Pancreas (tissue), 10 donors: ENCODE results near the gene SGPP1. TPM values are rescaled to one million over a fixed set of nuclear protein-coding genes. Genes with fewer than 3 reads are reported as not detected.
"Not testable (repeated sequence)": the region's sequence is repeated elsewhere in the genome, so short reads cannot be mapped to it uniquely, and the experiment has no call there.

ENCODE experiments used
- ATAC-seq, 4 donors: fragments of 200-7000 bp; cut with Tn5 transposase; one replicate each; pipeline versions ENCODE4 v1.8.0 to v1.9.1; 2020; ENCODE audit warnings: mild to moderate bottlenecking in 4 of 4, moderate library complexity in 4 of 4
- DNase-seq, 6 donors: peaks; one replicate each; pipeline ENCODE4 v3.0.0-alpha.2; 2020
- FAIRE-seq: peaks from 2 replicates; lab custom pipeline; 2012; peaks lifted over from hg19 to GRCh38; lab: Jason Lieb, UNC
- H3K27ac ChIP-seq, 4 donors: fragments of 200-600 bp; sonication (generic); 1 replicate in 3 of 4; 2 replicates in 1 of 4; pipeline versions ENCODE4 v1.5.0 to v1.8.0; 2020
- H3K27me3 ChIP-seq, 4 donors: fragments of 200-600 bp; one replicate each; pipeline ENCODE4 v1.8.0; 2021
- H3K36me3 ChIP-seq, 3 donors: fragments of 200-600 bp; sonication (generic) in 1 of 3; one replicate each; pipeline versions ENCODE4 v1.5.0 to v1.8.0; 2020 to 2021
- H3K4me1 ChIP-seq, 3 donors: fragments of 200-600 bp; one replicate each; pipeline ENCODE4 v1.8.0; 2021
- H3K4me3 ChIP-seq, 4 donors: fragments of 200-600 bp; sonication (generic) in 2 of 4; one replicate each; pipeline versions ENCODE4 v1.5.0 to v1.8.0; 2020 to 2021
- H3K9me3 ChIP-seq, 4 donors: fragments of 200-600 bp; one replicate each; pipeline ENCODE4 v1.8.0; 2021
- CTCF ChIP-seq, 4 donors: fragments of 200-600 bp; sonication (generic) in 3 of 4; IDR thresholded peaks; one replicate each; pipeline versions ENCODE4 v1.5.0 to v1.8.0; 2021; ENCODE audit warnings: antibody characterized with exemption in 4 of 4
- WGBS, 2 donors: extraction: QIAGEN DNeasy Blood & Tissue Kit; methylation state at CpG; one replicate each; pipeline ENCODE4 v1.1.7; 2013; 5-methylcytosine and 5-hydroxymethylcytosine counted together
- intact Hi-C, 3 donors: fragments of 100-400 bp; cut with DNase I; formaldehyde crosslinking; loops; one replicate each; pipeline versions ENCODE4 v1.11.1 to v1.14.2; 2022
- polyA plus RNA-seq, 2 donors: library from polyadenylated mRNA; stranded (reverse); fragments of 200-250 nt; gene quantifications; one replicate each; pipeline ENCODE4 v1.2.3, GENCODE V29; 2013
- total RNA-seq, 6 donors: library from RNA; stranded (reverse); fragmentation: NEBNext Ultra II Directional in 4 of 6; extraction: Animal tissue kit (Norgen Biotek cat#: 25700) in 4 of 6; gene quantifications; one replicate each; pipeline versions ENCODE4 v1.2.1 to v1.2.4, GENCODE V29; 2021 to 2023
- donor health status: healthy with polysubstance abuse.
- donor health status: DM: no; HTN: no; CAD: no; lungs with moderate emphysema.
- donor health status: DM: no; HTN: no; CAD: no.
- donor health status: control.
- donor health status: control.
- donor health status: Bipolar disorder and iron deficiency.
- donor health status: DM: yes; HTN: yes; CAD: no.
- donor health status: DM: no; HTN: no; CAD: no.
- donor health status: DM: no; HTN: no; CAD: no.
- donor health status: DM: yes; HTN: yes; CAD: no.

The SGPP1 gene
- total and polyA plus RNA-seq, 8 donors = 5.7 to 14.3 (median 10.9) TPM

DNA sequence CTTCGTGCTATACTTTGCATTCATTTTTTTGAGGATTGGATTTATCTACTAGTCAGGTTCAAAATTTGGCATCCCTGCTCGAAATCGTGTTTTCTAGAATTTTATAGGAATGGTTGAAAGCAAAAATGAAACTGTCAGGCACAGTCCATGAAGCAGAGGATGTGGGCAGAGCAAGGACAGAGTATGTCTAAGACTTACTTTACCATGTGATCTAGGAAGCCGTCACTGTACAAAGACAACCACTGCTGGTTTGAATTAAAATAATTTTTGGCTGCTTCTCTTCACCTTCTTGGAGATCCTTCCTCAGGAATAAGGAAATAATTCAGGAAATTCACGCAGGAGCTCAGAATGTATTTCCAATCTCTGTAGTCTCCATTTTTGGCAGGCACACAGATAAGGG lies 31.6 kb upstream of the SGPP1 start:
- no peaks in the 10 kb centered on the region for H3K9me3 ChIP-seq
- H3K4me3 ChIP-seq = no peak overlapping the region
- intact Hi-C loops = no loop called here
- 53 to 59% methylated on average over 5 of the region's 5 CpGs for WGBS, 2 donors
- no peak for FAIRE-seq
- H3K36me3 ChIP-seq = no peaks in the 10 kb centered on the region
- TF ChIP-seq CTCF (IDR thresholded peaks at IDR 0.05) = no peak
- DNase-seq = no peak
- H3K4me1 ChIP-seq = no peaks in the 10 kb centered on the region
- peak in 2 of 4 donors; percentile 65 to 80 for ATAC-seq
- no peaks in the 10 kb centered on the region for H3K27me3 ChIP-seq
- peak overlapping the region in 1 of 4 donors; percentile 40 for H3K27ac ChIP-seq

GRCh38 chr14:63757211-63757610 lies 29.3 kb upstream of the SGPP1 start:
- no peaks in the 10 kb centered on the region for H3K36me3 ChIP-seq
- no peak for TF ChIP-seq CTCF (IDR thresholded peaks at IDR 0.05)
- DNase-seq (no peak), FAIRE-seq (no peak), ATAC-seq (no peak)
- no peak overlapping the region for H3K27ac ChIP-seq
- peaks cover 0 to 3% (median 0%) of the 10 kb centered on the region in 3 donors for H3K4me1 ChIP-seq
- no peak overlapping the region for H3K4me3 ChIP-seq
- H3K27me3 ChIP-seq = no peaks in the 10 kb centered on the region
- intact Hi-C loops = no loop called here
- H3K9me3 ChIP-seq = no peaks in the 10 kb centered on the region

GRCh38 chr14:63752449-63753169 lies 24.7 kb upstream of the SGPP1 start:
- Histone ChIP-seq H3K27ac (peak overlapping the region in 2 of 4 donors; percentile 17 to 27), H3K27me3 (no peaks in the 10 kb centered on the region), H3K4me3 (no peak overlapping the region), H3K4me1 (peaks cover 0 to 3% (median 0%) of the 10 kb centered on the region in 3 donors), H3K9me3 (no peaks in the 10 kb centered on the region), H3K36me3 (no peaks in the 10 kb centered on the region)
- 57 to 59% methylated on average over 6 of the region's 6 CpGs for WGBS, 2 donors
- peak in 3 of 6 donors; percentile 13 to 33 (median 25) for DNase-seq
- peak in 2 of 4 donors; percentile 56 to 58 for ATAC-seq
- FAIRE-seq = no peak
- TF ChIP-seq CTCF (IDR thresholded peaks at IDR 0.05) = no peak
- intact Hi-C loops = no loop called here

DNA sequence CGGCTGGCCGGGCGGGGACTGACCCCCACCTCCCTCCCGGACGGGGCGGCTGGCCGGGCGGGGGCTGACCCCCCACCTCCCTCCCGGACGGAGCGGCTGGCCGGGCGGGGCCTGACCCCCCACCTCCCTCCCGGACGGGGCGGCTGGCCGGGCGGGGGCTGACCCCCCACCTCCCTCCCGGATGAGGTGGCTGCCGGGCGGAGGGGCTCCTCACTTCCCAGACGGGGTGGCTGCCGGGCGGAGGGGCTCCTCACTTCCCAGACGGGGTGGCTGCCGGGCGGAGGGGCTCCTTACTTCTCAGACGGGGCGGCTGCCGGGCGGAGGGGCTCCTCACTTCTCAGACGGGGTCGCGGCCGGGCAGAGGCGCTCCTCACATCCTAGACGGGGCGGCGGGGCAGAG lies 23.2 kb upstream of the SGPP1 start:
- DNase-seq = peak in 2 of 6 donors; percentile 22 to 43
- H3K36me3 ChIP-seq, FAIRE-seq, ATAC-seq, H3K4me3 ChIP-seq, H3K27ac ChIP-seq, H3K4me1 ChIP-seq, intact Hi-C loops, H3K27me3 ChIP-seq, H3K9me3 ChIP-seq: not testable (repeated sequence)
- 90 to 93% methylated on average over 25 to 39 of the region's 39 CpGs for WGBS, 2 donors

GRCh38 chr14:63747846-63748245 lies 20.0 kb upstream of the SGPP1 start:
- intact Hi-C loops = no loop called here
- H3K36me3 ChIP-seq = no peaks in the 10 kb centered on the region
- no peak for FAIRE-seq
- WGBS, 2 donors = 69 to 77% methylated on average over 3 of the region's 3 CpGs
- H3K4me3 ChIP-seq = no peak overlapping the region
- TF ChIP-seq CTCF (IDR thresholded peaks at IDR 0.05) = no peak
- H3K27ac ChIP-seq = no peak overlapping the region
- peaks cover 0 to 10% (median 0%) of the 10 kb centered on the region in 3 donors for H3K4me1 ChIP-seq
- H3K9me3 ChIP-seq = no peaks in the 10 kb centered on the region
- no peak for DNase-seq
- ATAC-seq = no peak
- H3K27me3 ChIP-seq = no peaks in the 10 kb centered on the region
